H1 (cell line): Measurements from ENCODE around the gene ST3GAL2. TPM values are rescaled to one million over a fixed set of nuclear protein-coding genes. Genes with fewer than 3 reads are reported as not detected.

Experiments used
- CTCF ChIA-PET: fragments of 300-600 bp; sonication (Branson Sonifier 250); formaldehyde crosslinking; loops from one replicate; lab custom pipeline; 2021; ENCODE audit not compliant: partially characterized antibody; lab: Charles Lee
- POLR2A ChIA-PET: fragments of 300-600 bp; sonication (Branson Sonifier 250); formaldehyde crosslinking; loops from one replicate; lab custom pipeline; 2021; ENCODE audit warnings: inconsistent platforms; ENCODE audit not compliant: partially characterized antibody; lab: Charles Lee
- DNase-seq, 2 experiments: peaks; one replicate each; pipeline versions ENCODE4 v3.0.0 to v3.0.0-alpha.2; 2010 to 2022; ENCODE audit warnings: low spot score in 2 of 2, low read depth in 1 of 2, mixed read lengths in 1 of 2
- FAIRE-seq: peaks from 2 replicates; lab custom pipeline; 2011; peaks lifted over from hg19 to GRCh38; lab: Jason Lieb, UNC
- H2AFZ ChIP-seq: 2 replicates; pipeline ENCODE4 v1.8.1; 2012; ENCODE audit warnings: low read length, inconsistent platforms
- H2AK5ac ChIP-seq: 2 replicates; pipeline ENCODE4 v1.6.1; 2013; ENCODE audit warnings: low read depth, low read length
- H2BK120ac ChIP-seq: replicated peaks from 2 replicates; pipeline ENCODE3; 2013; ENCODE audit warnings: low read depth, low read length, inconsistent platforms
- H2BK12ac ChIP-seq: 2 replicates; pipeline ENCODE4 v1.6.1; 2013; ENCODE audit warnings: low read depth, low read length
- H2BK15ac ChIP-seq: 2 replicates; pipeline ENCODE4 v1.6.1; 2013; ENCODE audit warnings: low read length
- H2BK20ac ChIP-seq: 2 replicates; pipeline ENCODE4 v1.6.1; 2013; ENCODE audit warnings: low read length
- H2BK5ac ChIP-seq: 2 replicates; pipeline ENCODE4 v1.6.1; 2013; ENCODE audit warnings: low read depth, low read length
- H3K14ac ChIP-seq: 2 replicates; pipeline ENCODE4 v1.6.1; 2013; ENCODE audit warnings: inconsistent platforms; ENCODE audit not compliant: insufficient read length
- H3K18ac ChIP-seq: 2 replicates; pipeline ENCODE4 v1.6.1; 2013; ENCODE audit warnings: low read length; ENCODE audit errors: extremely low read depth
- H3K23ac ChIP-seq: 2 replicates; pipeline ENCODE4 v1.6.1; 2013; ENCODE audit warnings: inconsistent platforms; ENCODE audit not compliant: insufficient read length
- H3K23me2 ChIP-seq: 2 replicates; pipeline ENCODE4 v1.6.1; 2013; ENCODE audit warnings: low read depth, low read length
- H3K27ac ChIP-seq: 2 replicates; pipeline ENCODE4 v1.6.1; 2011; ENCODE audit warnings: low read depth, low read length, inconsistent platforms
- H3K27me3 ChIP-seq, 4 experiments: replicated peaks in 1 of 4; 1 replicate in 1 of 4; 2 replicates in 3 of 4; pipeline versions ENCODE4 v1.6.1 to v1.8.1; 2011 to 2013; ENCODE audit warnings: low read length in 3 of 4, mild to moderate bottlenecking in 3 of 4, inconsistent platforms in 2 of 4, mixed read lengths in 2 of 4, moderate library complexity in 1 of 4; ENCODE audit not compliant: control insufficient read depth in 3 of 4, insufficient read depth in 3 of 4; ENCODE audit errors: extremely low read depth in 1 of 4
- H3K36me3 ChIP-seq, 4 experiments: 2 replicates each; pipeline versions ENCODE4 v1.6.1 to v1.8.1; 2011 to 2013; ENCODE audit warnings: mild to moderate bottlenecking in 4 of 4, low read length in 3 of 4, moderate library complexity in 2 of 4, control low read depth in 1 of 4, inconsistent platforms in 1 of 4; ENCODE audit not compliant: insufficient read depth in 4 of 4, control insufficient read depth in 2 of 4
- H3K4ac ChIP-seq: replicated peaks from 2 replicates; pipeline ENCODE3; 2013; ENCODE audit warnings: low read length, low read depth, mixed read lengths, inconsistent platforms; ENCODE audit not compliant: insufficient read length
- H3K4me1 ChIP-seq, 4 experiments: replicated peaks in 1 of 4; 1 replicate in 1 of 4; 2 replicates in 3 of 4; pipeline versions ENCODE4 v1.6.1 to v1.8.1; 2011 to 2013; ENCODE audit warnings: low read length in 3 of 4, inconsistent platforms in 2 of 4, mixed read lengths in 1 of 4; ENCODE audit not compliant: insufficient read depth in 4 of 4, control insufficient read depth in 3 of 4
- H3K4me2 ChIP-seq, 2 experiments: 2 replicates each; pipeline versions ENCODE4 v1.6.1 to v1.8.1; 2011 to 2013; ENCODE audit warnings: low read depth in 2 of 2, low read length in 2 of 2, control low read depth in 1 of 2, inconsistent platforms in 1 of 2, mild to moderate bottlenecking in 1 of 2; ENCODE audit not compliant: insufficient read depth in 1 of 2
- H3K4me3 ChIP-seq, 4 experiments: fragments of 200-600, 300-600 bp in 1 of 4; sonication (generic), shearing (Covaris generic), sonication (Bioruptor Twin) in 1 of 4; 2 replicates each; pipeline versions ENCODE4 v1.5.1 to v1.8.1; 2011 to 2016; ENCODE audit warnings: low read length in 4 of 4, low read depth in 3 of 4, control low read depth in 2 of 4, inconsistent platforms in 2 of 4, mild to moderate bottlenecking in 2 of 4, mixed read lengths in 1 of 4, moderate library complexity in 1 of 4; ENCODE audit not compliant: insufficient read depth in 2 of 4; ENCODE audit errors: extremely low read depth in 1 of 4
- H3K56ac ChIP-seq: replicated peaks from 2 replicates; pipeline ENCODE3; 2013; ENCODE audit warnings: low read depth, mild to moderate bottlenecking, mixed read lengths, low read length, inconsistent platforms; ENCODE audit not compliant: insufficient read length
- H3K79me1 ChIP-seq: 2 replicates; pipeline ENCODE4 v1.6.1; 2013; ENCODE audit warnings: low read depth, low read length, control low read depth
- H3K79me2 ChIP-seq, 2 experiments: 2 replicates each; pipeline versions ENCODE4 v1.6.1 to v1.8.1; 2012 to 2013; ENCODE audit warnings: low read length in 2 of 2, mild to moderate bottlenecking in 2 of 2, inconsistent platforms in 1 of 2; ENCODE audit not compliant: insufficient read depth in 2 of 2, control insufficient read depth in 1 of 2
- H3K9ac ChIP-seq, 4 experiments: replicated peaks in 1 of 4; 1 replicate in 1 of 4; 2 replicates in 3 of 4; pipeline versions ENCODE4 v1.6.1 to v1.8.1; 2011 to 2013; ENCODE audit warnings: low read depth in 3 of 4, low read length in 3 of 4, control low read depth in 2 of 4, mild to moderate bottlenecking in 2 of 4, moderate library complexity in 2 of 4, inconsistent platforms in 1 of 4; ENCODE audit errors: extremely low read depth in 1 of 4
- H3K9me3 ChIP-seq, 2 experiments: 2 replicates each; pipeline versions ENCODE4 v1.6.1 to v1.8.1; 2012 to 2013; ENCODE audit warnings: mild to moderate bottlenecking in 2 of 2, moderate library complexity in 2 of 2, control low read depth in 1 of 2, inconsistent platforms in 1 of 2, low read depth in 1 of 2, low read length in 1 of 2, mixed read lengths in 1 of 2; ENCODE audit not compliant: insufficient read depth in 2 of 2
- H4K20me1 ChIP-seq, 2 experiments: replicated peaks in 1 of 2; 2 replicates each; pipeline versions ENCODE3 to v1.8.1; 2011 to 2013; ENCODE audit warnings: inconsistent platforms in 2 of 2, low read length in 2 of 2, mild to moderate bottlenecking in 1 of 2; ENCODE audit not compliant: insufficient read depth in 2 of 2, control insufficient read depth in 1 of 2
- H4K5ac ChIP-seq: 2 replicates; pipeline ENCODE4 v1.6.1; 2013; ENCODE audit warnings: low read length, low read depth, mixed read lengths, inconsistent platforms; ENCODE audit not compliant: insufficient read length
- H4K8ac ChIP-seq: 2 replicates; pipeline ENCODE4 v1.8.0; 2013; ENCODE audit warnings: mild to moderate bottlenecking, moderate library complexity, low read length, inconsistent platforms; ENCODE audit not compliant: insufficient read depth; ENCODE audit errors: extremely low read depth
- H4K91ac ChIP-seq: replicated peaks from 2 replicates; pipeline ENCODE3; 2013; ENCODE audit warnings: low read length, mixed read lengths, inconsistent platforms; ENCODE audit not compliant: insufficient read length
- FOSL1 ChIP-seq: IDR thresholded peaks from 2 replicates; pipeline ENCODE4 v1.6.1; 2011; ENCODE audit warnings: mild to moderate bottlenecking, low read depth, low read length, moderate library complexity; ENCODE audit not compliant: insufficient read depth
- WGBS, 2 experiments: shearing (Covaris generic) in 1 of 2; methylation state at CpG; one replicate each; pipeline versions ENCODE4 v1.1.6 to v1.1.7; 2013 to 2015; ENCODE audit warnings: low lambda C conversion rate in 2 of 2, mixed read lengths in 2 of 2, inconsistent platforms in 1 of 2, low coverage in 1 of 2, missing lambda C conversion rate in 1 of 2; ENCODE audit not compliant: insufficient replicate concordance in 2 of 2, insufficient coverage in 1 of 2, insufficient read length in 1 of 2; ENCODE audit errors: extremely low coverage in 1 of 2, missing lambda C conversion rate in 1 of 2; 5-methylcytosine and 5-hydroxymethylcytosine counted together
- polyA plus RNA-seq, 7 experiments: library from polyadenylated mRNA; depleted of rRNA in 3 of 7; stranded (reverse) in 5 of 7; unstranded in 2 of 7; fragments of >200 nt in 5 of 7; fragments of 200-250 nt in 2 of 7; gene quantifications; 1 replicate in 5 of 7; 2 replicates in 1 of 7; 4 replicates in 1 of 7; pipeline versions ENCODE4 v1.2.1 to v1.2.3, GENCODE V29; 2011 to 2013; ENCODE audit warnings: missing spikeins in 2 of 7, mixed read lengths in 2 of 7
- total RNA-seq: library from RNA; stranded (reverse); fragmentation: NEBNext Ultra II Directional; extraction: Animal tissue kit (Norgen Biotek cat#: 25700); gene quantifications from 2 replicates; pipeline ENCODE4 v1.2.1, GENCODE V29; 2021
- TF ChIP-seq, protein P1 (sequence below): IDR thresholded peaks from 2 replicates; pipeline ENCODE4 v1.6.1; 2012; ENCODE audit warnings: inconsistent platforms

Gene ST3GAL2
- total and polyA plus RNA-seq, 2 of the 8 experiments (the other 6 are each of a cell fraction or from before 2014, with no cell fraction given), result 14.4 to 39.7 TPM

DNA sequence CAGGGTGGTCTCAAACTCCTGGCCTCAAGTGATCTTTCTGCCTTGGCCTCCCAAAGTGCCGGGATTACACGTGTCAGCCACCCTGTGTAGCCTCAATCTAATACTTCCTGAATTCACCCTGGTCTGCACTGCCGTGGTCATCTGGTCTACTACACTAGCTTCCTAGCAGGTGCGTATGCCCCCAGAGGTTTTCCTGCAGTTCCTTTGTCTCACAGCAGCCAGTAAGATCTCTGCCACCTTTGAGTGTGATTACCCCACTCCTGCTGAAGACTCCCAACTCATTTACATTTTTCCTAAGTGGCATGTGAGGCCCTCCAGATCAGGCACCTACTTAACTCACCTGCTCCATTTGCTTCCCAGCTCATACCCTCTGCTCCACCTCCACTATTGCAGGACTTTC is 97.3 kb downstream of the ST3GAL2 start:
- H3K23me2 ChIP-seq, result no peaks in the 10 kb centered on the region
- no peaks in the 10 kb centered on the region for H3K36me3 ChIP-seq
- no peak overlapping the region for H3K27ac ChIP-seq
- H2BK15ac ChIP-seq, result no peak overlapping the region
- no peaks in the 10 kb centered on the region for H3K9me3 ChIP-seq
- no peak overlapping the region for H3K4me2 ChIP-seq
- no peak for TF ChIP-seq FOSL1
- TF ChIP-seq, protein P1, sequence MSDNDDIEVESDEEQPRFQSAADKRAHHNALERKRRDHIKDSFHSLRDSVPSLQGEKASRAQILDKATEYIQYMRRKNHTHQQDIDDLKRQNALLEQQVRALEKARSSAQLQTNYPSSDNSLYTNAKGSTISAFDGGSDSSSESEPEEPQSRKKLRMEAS, result no peak
- no peak overlapping the region for H4K5ac ChIP-seq
- ChIA-PET CTCF (interaction anchor here (0.7 to 5.1 kb wide), 4 partner anchors 9 to 198 kb away, joined by 3 to 23 read pairs (median 4); no protein-coding TSS in a partner anchor), POLR2A (interaction anchor here (1.0 to 3.0 kb wide), 8 partner anchors 11 to 178 kb away, joined by 3 to 18 read pairs (median 6); partner anchors contain the start of genes AARS1 and DDX19B)
- H3K9ac ChIP-seq, result no peak overlapping the region
- FAIRE-seq (no peak), DNase-seq (no peak)
- H2AFZ ChIP-seq, result no peak overlapping the region
- no peak overlapping the region for H4K8ac ChIP-seq
- H3K4me3 ChIP-seq, result no peak overlapping the region
- no peaks in the 10 kb centered on the region; a peak in 1 of 7 replicates for H3K4me1 ChIP-seq
- H3K27me3 ChIP-seq, result no peaks in the 10 kb centered on the region
- no peak overlapping the region for H4K91ac ChIP-seq
- no peak overlapping the region for H2AK5ac ChIP-seq
- no peak overlapping the region for H3K56ac ChIP-seq
- no peak overlapping the region for H2BK120ac ChIP-seq
- no peak overlapping the region for H2BK5ac ChIP-seq
- WGBS, 2 experiments, result 84% methylated on average over 4 of the region's 4 CpGs; no CpG with 5 or more reads in 1 of the 2 experiments
- H3K79me2 ChIP-seq, result no peaks in the 10 kb centered on the region
- H3K14ac ChIP-seq, result no peak overlapping the region
- H4K20me1 ChIP-seq, result no peaks in the 10 kb centered on the region
- H3K18ac ChIP-seq, result no peak overlapping the region
- no peak overlapping the region for H2BK12ac ChIP-seq
- H2BK20ac ChIP-seq, result no peak overlapping the region
- no peaks in the 10 kb centered on the region for H3K79me1 ChIP-seq
- H3K4ac ChIP-seq, result no peak overlapping the region
- no peak overlapping the region for H3K23ac ChIP-seq
